NCI-H128 (cell line): ENCODE results near the gene SNAPC1.
A peak's percentile ranks its signal among the peaks of the same experiment; 100 is the strongest.
"Not testable (repeated sequence)": the region's sequence is repeated elsewhere in the genome, so short reads cannot be mapped to it uniquely, and the experiment has no call there.

Source experiments
- DNase-seq: peaks from one replicate; lab custom pipeline; 2025; ENCODE audit not compliant: unreplicated experiment; lab: John Stamatoyannopoulos, UW

Gene SNAPC1

GRCh38 chr14:61749264-61749663, 13.0 kb upstream of the SNAPC1 start:
- no peak for DNase-seq

DNA sequence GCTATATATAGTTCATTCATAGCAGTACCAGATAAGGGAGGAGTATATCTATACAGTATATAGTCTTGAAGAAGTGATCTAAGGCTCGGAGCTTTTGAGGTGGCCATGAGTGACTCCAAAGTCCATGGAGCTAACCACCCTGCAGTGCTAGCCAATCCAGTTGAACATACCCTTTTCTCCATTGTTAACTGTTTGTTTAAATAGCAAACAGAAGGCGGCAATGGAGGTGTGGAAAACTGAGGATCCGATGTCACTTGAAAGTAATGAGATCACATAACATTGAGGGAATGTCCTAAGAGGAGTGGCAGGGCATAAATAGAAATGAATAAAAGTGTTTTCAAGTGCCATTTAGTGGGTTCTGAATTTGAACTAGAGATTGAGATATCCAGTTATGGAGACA, 12.4 kb upstream of the SNAPC1 start:
- peak; percentile 74 for DNase-seq

GRCh38 chr14:61750708-61751474, 11.3 kb upstream of the SNAPC1 start:
- DNase-seq: peak; percentile 79

DNA sequence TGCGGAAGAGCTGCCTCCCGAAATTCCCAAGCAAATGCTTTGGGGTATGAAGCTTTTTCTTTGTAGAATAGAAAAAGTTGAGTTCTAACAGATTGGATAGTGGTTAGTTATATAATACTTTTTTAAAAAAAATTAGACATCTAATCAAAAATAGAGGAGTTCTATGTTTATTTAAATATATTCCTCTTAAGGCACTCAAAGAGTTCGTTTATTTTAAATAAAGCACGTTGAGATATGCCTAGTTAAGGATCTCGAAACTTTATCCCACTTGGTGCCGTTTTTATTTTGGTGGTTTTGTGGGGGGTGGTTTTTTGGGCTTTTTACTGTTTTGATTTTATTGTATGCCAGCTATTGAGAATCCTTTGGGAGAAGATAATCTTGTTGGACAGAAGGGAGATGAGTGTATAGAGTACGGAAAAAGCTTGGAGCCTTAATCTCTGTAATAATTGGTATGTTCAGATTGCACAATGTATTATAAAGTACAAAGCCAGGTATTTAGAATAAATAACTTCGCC, 10.7 kb upstream of the SNAPC1 start:
- DNase-seq: no peak

GRCh38 chr14:61752626-61753025, 9.6 kb upstream of the SNAPC1 start:
- no peak for DNase-seq

- DNase-seq: no peak
Measured at GRCh38 chr14:61753631-61754030, 8.6 kb upstream of the SNAPC1 start.

GRCh38 chr14:61754627-61755381, 7.4 kb upstream of the SNAPC1 start:
- DNase-seq: no peak

GRCh38 chr14:61755382-61755742, 6.9 kb upstream of the SNAPC1 start:
- DNase-seq: not testable (repeated sequence)

GRCh38 chr14:61756135-61756534, 6.1 kb upstream of the SNAPC1 start:
- no peak for DNase-seq

DNA sequence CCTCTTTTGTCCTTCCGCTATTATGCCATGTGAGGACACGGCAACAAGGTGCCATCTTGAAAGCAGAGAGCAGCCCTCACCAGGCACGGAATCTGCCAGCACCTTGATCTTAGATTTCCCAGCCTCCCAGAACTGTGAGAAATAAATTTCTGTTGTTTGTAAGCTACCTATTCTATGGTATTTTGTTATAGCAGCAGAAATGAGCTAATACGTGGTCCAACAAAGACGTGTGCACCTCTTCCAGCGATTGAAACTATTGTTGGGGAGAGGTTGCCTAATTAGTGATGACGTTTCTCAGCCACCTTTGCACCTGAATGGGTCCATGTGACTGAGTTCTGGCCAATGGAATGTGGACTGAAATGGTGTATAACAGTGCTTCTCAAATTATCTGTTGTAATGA, 2.3 kb upstream of the SNAPC1 start:
- no peak for DNase-seq

- no peak for DNase-seq
Measured at GRCh38 chr14:61761557-61761956, 663 bp upstream of the SNAPC1 start.

DNA sequence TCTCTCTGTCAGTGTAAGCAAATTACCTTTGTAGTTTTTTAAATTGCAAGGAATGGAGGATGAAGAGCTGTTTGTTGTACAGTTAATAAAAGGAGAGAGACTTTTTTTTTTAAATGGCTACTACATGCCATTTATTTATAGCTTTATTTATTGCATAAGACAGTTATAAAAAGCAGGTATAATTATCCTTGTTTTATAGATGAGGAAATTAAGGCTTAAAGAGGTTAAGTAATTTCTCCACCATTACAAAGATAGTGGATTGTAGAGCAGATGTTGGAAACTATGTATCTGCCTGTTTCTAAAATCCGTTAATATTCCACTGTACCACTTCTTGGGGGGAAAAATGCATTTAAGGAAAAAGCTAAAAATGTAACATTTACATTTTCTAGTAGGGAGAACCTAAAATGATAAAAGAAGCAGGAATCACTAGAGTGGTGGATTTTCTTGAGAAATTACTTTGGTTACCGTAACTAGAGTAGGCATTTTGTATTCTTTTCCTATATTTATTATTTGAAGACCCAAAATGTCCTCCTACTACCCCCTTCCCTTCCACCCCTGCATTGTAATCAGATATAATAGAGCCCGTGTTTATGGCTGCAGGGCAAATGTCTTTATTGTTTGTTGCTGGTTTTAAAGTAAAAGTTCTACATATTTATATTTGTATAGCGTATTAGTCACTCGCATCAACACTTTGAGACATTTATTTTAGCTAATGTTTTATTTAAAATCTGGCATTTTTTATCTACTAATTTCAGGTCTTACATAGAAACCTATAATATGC, 2.3 kb downstream of the SNAPC1 start:
- DNase-seq: no peak

GRCh38 chr14:61765225-61765943, 3.2 kb downstream of the SNAPC1 start:
- no peak for DNase-seq

- DNase-seq: no peak
Measured at GRCh38 chr14:61766151-61766550, 3.9 kb downstream of the SNAPC1 start.

- no peak for DNase-seq
Measured at GRCh38 chr14:61768240-61768639, 6.0 kb downstream of the SNAPC1 start.

DNA sequence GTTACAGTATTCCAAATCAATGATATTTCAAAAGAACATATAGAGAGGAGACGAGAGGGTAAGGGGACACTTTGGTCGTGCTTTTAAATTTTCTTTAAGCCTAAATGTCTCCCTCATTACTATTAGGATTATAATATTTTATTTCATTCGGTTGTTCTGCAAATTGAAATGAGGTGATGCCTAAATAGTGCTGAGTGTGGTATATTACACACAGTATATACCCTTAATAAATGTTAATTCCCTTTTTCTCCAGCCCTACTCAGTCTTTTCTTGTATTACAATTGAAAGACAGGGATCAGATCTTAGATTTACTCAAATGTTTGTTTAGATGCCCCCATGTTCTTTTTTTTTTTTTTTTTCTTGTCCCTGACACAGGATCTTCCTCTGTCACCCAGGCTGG, 7.7 kb downstream of the SNAPC1 start:
- no peak for DNase-seq

DNA sequence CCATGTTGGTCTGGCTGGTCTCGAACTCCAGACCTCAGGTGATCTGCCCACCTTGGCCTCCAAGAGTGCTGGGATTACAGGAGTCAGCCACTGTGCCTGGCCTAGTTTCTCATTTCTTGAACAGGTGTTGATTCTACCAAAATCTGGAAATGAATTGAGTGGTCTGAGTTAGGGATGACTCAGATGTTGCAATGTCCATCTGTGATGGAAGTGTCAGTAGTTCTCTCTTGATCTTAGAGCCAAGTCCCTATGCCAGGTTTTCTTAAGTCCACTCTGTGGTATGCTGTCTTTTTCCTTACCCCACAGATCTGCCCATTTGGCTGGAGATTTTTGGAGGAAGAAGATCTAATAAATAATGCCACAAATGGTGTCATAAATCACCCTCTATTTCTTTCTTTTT, 12.6 kb downstream of the SNAPC1 start:
- no peak for DNase-seq

GRCh38 chr14:61780125-61780524, 17.9 kb downstream of the SNAPC1 start:
- no peak for DNase-seq

DNA sequence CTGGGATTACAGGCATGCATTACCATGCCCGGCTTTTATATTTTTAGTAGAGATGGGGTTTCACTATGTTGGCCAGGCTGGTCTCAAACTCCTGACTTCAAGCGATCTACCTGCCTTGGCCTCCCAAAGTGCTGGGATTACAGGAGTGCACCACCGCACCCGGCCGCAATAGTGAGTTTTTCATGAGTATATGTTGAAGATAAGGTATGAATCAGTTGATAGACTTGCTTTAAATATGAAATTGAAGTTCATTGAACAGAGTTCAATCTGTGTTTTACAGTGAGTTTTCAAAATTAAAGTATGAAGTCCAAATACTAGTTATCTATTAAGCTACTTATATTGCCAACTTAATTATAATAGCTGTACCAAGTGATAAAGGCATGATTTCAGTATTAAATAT, 35.1 kb downstream of the SNAPC1 start:
- no peak for DNase-seq

DNA sequence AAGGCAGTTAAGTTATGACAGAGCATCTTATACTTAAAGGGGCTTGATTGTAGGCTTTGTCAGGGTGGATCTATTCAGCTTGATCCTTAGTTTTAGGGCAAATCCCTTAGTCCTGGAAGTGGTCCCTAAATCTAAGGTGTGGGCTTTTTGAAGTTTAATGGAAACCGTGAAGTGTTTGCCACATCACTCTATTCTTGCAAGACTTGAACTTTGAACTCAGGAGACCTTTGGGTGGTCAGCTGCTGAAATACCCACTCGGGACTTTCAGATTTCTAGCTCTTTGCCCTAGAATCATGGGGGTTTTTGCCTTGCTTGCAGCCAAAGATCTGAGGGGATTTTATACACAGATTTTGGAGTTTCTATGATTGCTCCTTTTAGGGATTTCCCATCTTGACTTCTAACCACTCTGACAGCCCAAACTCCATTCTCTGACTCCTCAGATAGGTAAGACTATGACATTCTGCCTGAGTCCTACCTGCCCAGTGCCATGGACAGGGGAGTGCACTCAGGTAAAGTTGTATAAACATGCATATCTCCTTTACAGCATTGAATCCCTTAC, 39.9 kb downstream of the SNAPC1 start:
- no peak for DNase-seq

- no peak for DNase-seq
Measured at GRCh38 chr14:61803755-61804154, 41.5 kb downstream of the SNAPC1 start.
